Heart right ventricle (tissue), 16 donors: ENCODE measurements around the gene ITM2C. TPM values are rescaled to one million over a fixed set of nuclear protein-coding genes. Genes with fewer than 3 reads are reported as not detected.

Experiments used
- ATAC-seq, 8 donors: fragments of 200-7000 bp; cut with Tn5 transposase; one replicate each; pipeline ENCODE4 v1.9.1; 2020; ENCODE audit warnings: mild to moderate bottlenecking in 8 of 8, moderate library complexity in 8 of 8, moderate number of reproducible peaks in 1 of 8
- DNase-seq, 2 donors: peaks; one replicate each; pipeline ENCODE4 v3.0.0-alpha.2; 2020
- H3K27ac ChIP-seq, 10 donors: fragments of 200-600 bp; sonication (generic) in 2 of 10; one replicate each; pipeline versions ENCODE4 v1.5.0 to v1.8.0; 2020 to 2022; ENCODE audit warnings: mild to moderate bottlenecking in 3 of 10
- H3K27me3 ChIP-seq, 7 donors: fragments of 200-600 bp; one replicate each; pipeline ENCODE4 v1.8.0; 2021 to 2022; ENCODE audit warnings: mild to moderate bottlenecking in 2 of 7
- H3K36me3 ChIP-seq, 9 donors: fragments of 200-600 bp; sonication (generic) in 1 of 9; one replicate each; pipeline versions ENCODE4 v1.5.0 to v1.8.0; 2020 to 2022; ENCODE audit warnings: mild to moderate bottlenecking in 2 of 9
- H3K4me1 ChIP-seq, 9 donors: fragments of 200-600 bp; sonication (generic) in 1 of 9; one replicate each; pipeline versions ENCODE4 v1.5.0 to v1.8.0; 2020 to 2022; ENCODE audit warnings: mild to moderate bottlenecking in 4 of 9
- H3K4me3 ChIP-seq, 10 donors: fragments of 200-600 bp; sonication (generic) in 2 of 10; one replicate each; pipeline versions ENCODE4 v1.5.0 to v1.8.0; 2020 to 2022; ENCODE audit warnings: mild to moderate bottlenecking in 7 of 10, moderate library complexity in 2 of 10
- H3K9me3 ChIP-seq, 11 donors: fragments of 200-600 bp in 10 of 11; sonication (generic) in 2 of 11; one replicate each; pipeline versions ENCODE4 v1.5.0 to v1.8.0; 2013 to 2022; ENCODE audit warnings: mild to moderate bottlenecking in 2 of 11, control low read depth in 1 of 11, moderate library complexity in 1 of 11
- WGBS, 2 donors: extraction: QIAGEN DNeasy Blood & Tissue Kit; methylation state at CpG; one replicate each; pipeline ENCODE4 v1.1.7; 2013; ENCODE audit warnings: inconsistent platforms in 1 of 2; 5-methylcytosine and 5-hydroxymethylcytosine counted together
- intact Hi-C, 10 donors: fragments of 100-400 bp; cut with DNase I; formaldehyde crosslinking; loops; one replicate each; pipeline versions ENCODE4 v1.11.1 to v1.14.2; 2022
- polyA plus RNA-seq, 2 donors: library from polyadenylated mRNA; stranded (reverse); fragments of 200-250 nt; gene quantifications; one replicate each; pipeline ENCODE4 v1.2.3, GENCODE V29; 2013
- total RNA-seq, 10 donors: library from RNA; stranded (reverse); fragmentation: NEBNext Ultra II Directional in 3 of 10; extraction: Animal tissue kit (Norgen Biotek cat#: 25700) in 3 of 10; gene quantifications; one replicate each; pipeline versions ENCODE4 v1.2.1 to v1.2.4, GENCODE V29; 2021 to 2023
- TF ChIP-seq, protein P1 (sequence below), 9 donors: fragments of 200-600 bp; sonication (generic) in 2 of 9; IDR thresholded peaks; one replicate each; pipeline versions ENCODE4 v1.5.0 to v1.8.0; 2021 to 2022; ENCODE audit warnings: antibody characterized with exemption in 9 of 9, mild to moderate bottlenecking in 5 of 9, moderate library complexity in 1 of 9
- donor health status: Arrhythmogenic right ventricular cardiomyopathy.
- donor health status: ischemic (EF 13 %, LVEDD 7.1; RV severe dilation, severe dysfunction).
- donor health status: healthy with polysubstance abuse.
- donor health status: DM: no; HTN: yes; CAD: no.
- donor health status: DM: no; HTN: no; CAD: no.
- donor health status: ischemic (EF 25% LVEDD 6.9; RV normal size, moderate dysfunction).
- donor health status: ischemic (EF 25% LVEDD 5.7; RV mildly dilated, moderate dysfunction).
- donor health status: healthy.
- donor health status: DM: yes; HTN: yes; CAD: no.
- donor health status: Ischemic cardiomyopathy.
- donor health status: ischemic (EF 35%, LVEDD 5.7; RV mildly dilated, moderate dysfunction).
- donor health status: nonischemic (EF 11% LVEDD 7.7; RV severe dilation, severe dysfunction).
- donor health status: DM: yes; HTN: yes; CAD: no.
- donor health status: PGD.
- donor health status: ischemic (EF 29% LVEDD 5.4; RV normal size, mild dysfunction).
- donor health status: nonischemic (EF 23%, LVEDD 6.1; RV moderate dilation, normal function).

The ITM2C gene
- total and polyA plus RNA-seq, 12 donors, result 12.1 to 32.7 (median 22.2) TPM

DNA sequence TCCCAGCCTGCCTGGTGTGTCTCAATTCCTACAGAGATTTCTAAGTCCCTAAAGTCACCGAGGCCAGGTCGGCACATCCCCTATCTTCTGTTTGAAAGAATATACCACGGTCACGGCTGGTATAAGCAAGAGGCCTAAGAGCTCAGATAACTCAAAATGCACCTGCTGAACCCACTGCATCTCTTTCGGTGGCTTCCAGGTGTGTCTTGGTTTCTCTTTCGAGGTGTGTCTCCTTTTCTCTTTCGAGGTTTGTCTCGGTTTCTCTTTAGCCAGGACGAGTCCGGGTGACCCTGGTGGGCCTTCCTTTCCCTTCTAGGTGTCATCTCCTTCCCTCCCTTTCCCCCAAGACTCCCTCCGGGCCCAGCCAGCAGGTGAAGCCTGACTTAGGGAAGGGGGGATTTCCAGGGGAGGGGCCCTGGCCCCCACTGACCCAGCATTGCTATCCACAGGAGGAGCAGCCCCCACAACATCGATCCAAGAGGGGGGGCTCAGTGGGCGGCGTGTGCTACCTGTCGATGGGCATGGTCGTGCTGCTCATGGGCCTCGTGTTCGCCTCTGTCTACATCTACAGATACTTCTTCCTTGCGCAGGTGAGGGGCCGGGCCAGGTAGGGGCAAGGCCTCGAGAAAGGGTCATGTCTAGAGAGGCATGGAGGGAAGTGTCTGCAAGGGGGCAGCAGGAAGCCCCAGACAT, 8.4 kb downstream of the ITM2C start:
- DNase-seq, result no peak
- no peak overlapping the region for H3K4me3 ChIP-seq

DNA sequence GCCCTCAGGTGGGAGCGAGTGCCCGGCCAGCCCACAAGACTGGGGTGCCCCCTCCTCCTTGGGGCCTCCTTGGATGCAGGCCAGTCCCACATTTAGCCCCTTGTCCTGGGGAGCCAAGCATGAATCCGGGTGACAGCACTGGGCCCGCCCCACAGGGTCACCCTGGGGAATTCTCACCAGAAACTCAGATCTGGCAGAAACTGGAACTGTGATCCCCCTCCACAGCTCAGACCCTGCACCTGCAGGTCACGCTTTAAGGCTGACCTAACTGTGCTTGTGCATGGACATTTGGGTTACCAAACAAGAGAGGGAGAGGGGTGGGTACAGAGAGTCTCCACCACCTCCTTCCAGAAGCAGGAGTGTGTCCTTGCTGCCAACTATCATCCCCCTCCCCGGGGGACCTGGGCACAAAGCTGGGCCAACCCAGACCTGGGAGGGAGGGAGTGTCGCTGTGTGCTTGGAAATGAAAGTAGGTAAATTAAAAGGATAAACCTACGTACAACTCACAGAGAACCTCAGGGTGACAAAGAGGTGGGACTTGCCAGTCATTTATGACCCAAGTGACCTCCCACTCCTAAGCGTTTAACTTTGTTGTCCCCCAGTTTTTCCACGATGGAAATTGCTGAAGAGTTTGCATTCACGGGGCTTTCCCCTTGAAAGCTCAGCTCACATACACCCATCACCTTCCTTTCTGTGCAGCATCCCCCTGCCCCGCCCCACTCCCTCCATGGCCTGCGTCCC, 9.1 kb downstream of the ITM2C start:
- no peaks in the 10 kb centered on the region for H3K9me3 ChIP-seq
- TF ChIP-seq, protein P1, sequence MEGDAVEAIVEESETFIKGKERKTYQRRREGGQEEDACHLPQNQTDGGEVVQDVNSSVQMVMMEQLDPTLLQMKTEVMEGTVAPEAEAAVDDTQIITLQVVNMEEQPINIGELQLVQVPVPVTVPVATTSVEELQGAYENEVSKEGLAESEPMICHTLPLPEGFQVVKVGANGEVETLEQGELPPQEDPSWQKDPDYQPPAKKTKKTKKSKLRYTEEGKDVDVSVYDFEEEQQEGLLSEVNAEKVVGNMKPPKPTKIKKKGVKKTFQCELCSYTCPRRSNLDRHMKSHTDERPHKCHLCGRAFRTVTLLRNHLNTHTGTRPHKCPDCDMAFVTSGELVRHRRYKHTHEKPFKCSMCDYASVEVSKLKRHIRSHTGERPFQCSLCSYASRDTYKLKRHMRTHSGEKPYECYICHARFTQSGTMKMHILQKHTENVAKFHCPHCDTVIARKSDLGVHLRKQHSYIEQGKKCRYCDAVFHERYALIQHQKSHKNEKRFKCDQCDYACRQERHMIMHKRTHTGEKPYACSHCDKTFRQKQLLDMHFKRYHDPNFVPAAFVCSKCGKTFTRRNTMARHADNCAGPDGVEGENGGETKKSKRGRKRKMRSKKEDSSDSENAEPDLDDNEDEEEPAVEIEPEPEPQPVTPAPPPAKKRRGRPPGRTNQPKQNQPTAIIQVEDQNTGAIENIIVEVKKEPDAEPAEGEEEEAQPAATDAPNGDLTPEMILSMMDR (IDR thresholded peaks at IDR 0.05), result no peak
- H3K36me3 ChIP-seq, result peaks cover 0 to 26% (median 0%) of the 10 kb centered on the region in 9 donors
- no peak for ATAC-seq
- no peak overlapping the region for H3K27ac ChIP-seq
- H3K27me3 ChIP-seq, result no peaks in the 10 kb centered on the region
- intact Hi-C loops, result no loop called here
- H3K4me3 ChIP-seq, result no peak overlapping the region
- 87 to 88% methylated on average over 13 of the region's 13 CpGs for WGBS, 2 donors
- no peak for DNase-seq
- peaks cover 0 to 40% (median 18%) of the 10 kb centered on the region in 9 donors for H3K4me1 ChIP-seq

More for the DNA sequence above, 8.4 kb downstream of the ITM2C start:
- 91 to 95% methylated on average over 21 of the region's 21 CpGs for WGBS, 2 donors
- H3K9me3 ChIP-seq, result no peaks in the 10 kb centered on the region
- no peak overlapping the region for H3K27ac ChIP-seq
- no peak for ATAC-seq
- H3K27me3 ChIP-seq, result no peaks in the 10 kb centered on the region
- H3K36me3 ChIP-seq, result peaks cover 0 to 26% (median 0%) of the 10 kb centered on the region in 9 donors
- TF ChIP-seq, protein P1 (IDR thresholded peaks at IDR 0.05), result no peak
- intact Hi-C loops, result no loop called here
- peaks cover 0 to 47% (median 20%) of the 10 kb centered on the region in 9 donors for H3K4me1 ChIP-seq

DNA sequence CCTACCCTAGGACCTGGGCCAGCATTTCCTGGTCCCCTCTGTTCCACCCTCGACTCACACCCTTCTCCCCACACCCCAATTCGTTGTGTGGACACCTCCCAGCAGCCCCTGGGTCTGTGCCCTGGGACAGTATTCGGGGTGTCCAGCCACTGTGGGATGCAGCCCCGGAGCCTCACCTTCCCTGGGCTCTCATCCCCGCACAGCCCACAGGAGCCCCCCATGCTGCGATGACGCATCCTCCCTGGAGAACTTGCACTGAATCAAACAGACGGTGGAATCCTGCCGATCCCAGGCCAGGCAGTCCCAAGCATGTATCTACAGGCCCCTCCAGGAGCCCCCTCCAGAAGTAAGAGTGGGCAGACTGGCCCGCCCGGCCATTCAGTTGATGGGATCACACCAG, 9.7 kb downstream of the ITM2C start:
- H3K36me3 ChIP-seq, result peaks cover 0 to 26% (median 0%) of the 10 kb centered on the region in 9 donors
- WGBS, 2 donors, result 86 to 89% methylated on average over 11 of the region's 11 CpGs

DNA sequence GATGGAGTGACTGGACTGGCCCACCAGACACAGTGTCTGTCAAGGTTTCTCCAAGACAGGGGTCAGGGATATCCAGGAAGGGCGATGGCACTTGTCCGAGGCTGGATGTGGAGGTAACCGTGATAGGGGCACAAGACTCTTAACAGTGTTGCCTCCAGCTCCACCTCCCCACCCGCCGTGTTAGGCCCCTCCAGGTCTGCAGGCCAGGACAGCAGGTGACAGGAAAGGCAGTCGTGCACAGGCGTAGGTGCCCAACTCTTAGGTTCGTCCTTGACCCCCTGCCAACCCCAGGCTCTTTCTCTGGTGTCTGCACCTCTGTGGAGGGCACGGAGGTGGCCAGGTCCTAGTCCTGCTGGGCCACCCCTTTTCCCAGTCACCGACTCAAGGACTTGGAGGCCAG, 10.1 kb downstream of the ITM2C start:
- WGBS, 2 donors, result 95% methylated on average over 10 of the region's 10 CpGs
- TF ChIP-seq, protein P1 (IDR thresholded peaks at IDR 0.05), result no peak
- H3K4me1 ChIP-seq, result peaks cover 0 to 30% (median 14%) of the 10 kb centered on the region in 9 donors
- no peaks in the 10 kb centered on the region for H3K9me3 ChIP-seq
- ATAC-seq (no peak), DNase-seq (no peak)
- H3K27me3 ChIP-seq, result no peaks in the 10 kb centered on the region
- H3K27ac ChIP-seq, result no peak overlapping the region
- peaks cover 0 to 26% (median 0%) of the 10 kb centered on the region in 9 donors for H3K36me3 ChIP-seq
- intact Hi-C loops, result no loop called here
- no peak overlapping the region for H3K4me3 ChIP-seq

More for the DNA sequence above, 9.7 kb downstream of the ITM2C start:
- Histone ChIP-seq H3K4me3 (no peak overlapping the region), H3K9me3 (no peaks in the 10 kb centered on the region), H3K27ac (no peak overlapping the region), H3K27me3 (no peaks in the 10 kb centered on the region), H3K4me1 (peaks cover 0 to 34% (median 15%) of the 10 kb centered on the region in 9 donors)
- ATAC-seq (no peak), DNase-seq (no peak)
- TF ChIP-seq, protein P1 (IDR thresholded peaks at IDR 0.05), result no peak
- intact Hi-C loops, result no loop called here
